ENCODE data around the gene SEZ6L2. TPM values are rescaled to one million over a fixed set of nuclear protein-coding genes. Genes with fewer than 3 reads are reported as not detected.

SEZ6L2 gene
- total and polyA plus RNA-seq, 2 of the 13 experiments (the other 11 are each of a cell fraction or from before 2014, with no cell fraction given), result 14.9 to 16.9 TPM

GRCh38 chr16:29862884-29863668 is 36.3 kb downstream of the SEZ6L2 start, which contains the start of gene CDIPT (continued):
- no peak for TF ChIP-seq ZFP41 (CRISPR knock-in tag; IDR thresholded peaks at IDR 0.05; ENCODE audit: borderline replicate concordance)
- TF ChIP-seq, protein P1, sequence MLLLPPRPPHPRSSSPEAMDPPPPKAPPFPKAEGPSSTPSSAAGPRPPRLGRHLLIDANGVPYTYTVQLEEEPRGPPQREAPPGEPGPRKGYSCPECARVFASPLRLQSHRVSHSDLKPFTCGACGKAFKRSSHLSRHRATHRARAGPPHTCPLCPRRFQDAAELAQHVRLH (CRISPR knock-in tag; IDR thresholded peaks at IDR 0.05; ENCODE audit: borderline replicate concordance, low read depth), result peak; percentile 80
- TF ChIP-seq, protein P2, sequence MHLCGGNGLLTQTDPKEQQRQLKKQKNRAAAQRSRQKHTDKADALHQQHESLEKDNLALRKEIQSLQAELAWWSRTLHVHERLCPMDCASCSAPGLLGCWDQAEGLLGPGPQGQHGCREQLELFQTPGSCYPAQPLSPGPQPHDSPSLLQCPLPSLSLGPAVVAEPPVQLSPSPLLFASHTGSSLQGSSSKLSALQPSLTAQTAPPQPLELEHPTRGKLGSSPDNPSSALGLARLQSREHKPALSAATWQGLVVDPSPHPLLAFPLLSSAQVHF (CRISPR knock-in tag; IDR thresholded peaks at IDR 0.05), result no peak
- TF ChIP-seq REPIN1 (CRISPR knock-in tag; IDR thresholded peaks at IDR 0.05; ENCODE audit: borderline replicate concordance, low read depth), result peak; percentile 77
- no peak for TF ChIP-seq ADNP (CRISPR knock-in tag; IDR thresholded peaks at IDR 0.05)
- TF ChIP-seq, protein P3, sequence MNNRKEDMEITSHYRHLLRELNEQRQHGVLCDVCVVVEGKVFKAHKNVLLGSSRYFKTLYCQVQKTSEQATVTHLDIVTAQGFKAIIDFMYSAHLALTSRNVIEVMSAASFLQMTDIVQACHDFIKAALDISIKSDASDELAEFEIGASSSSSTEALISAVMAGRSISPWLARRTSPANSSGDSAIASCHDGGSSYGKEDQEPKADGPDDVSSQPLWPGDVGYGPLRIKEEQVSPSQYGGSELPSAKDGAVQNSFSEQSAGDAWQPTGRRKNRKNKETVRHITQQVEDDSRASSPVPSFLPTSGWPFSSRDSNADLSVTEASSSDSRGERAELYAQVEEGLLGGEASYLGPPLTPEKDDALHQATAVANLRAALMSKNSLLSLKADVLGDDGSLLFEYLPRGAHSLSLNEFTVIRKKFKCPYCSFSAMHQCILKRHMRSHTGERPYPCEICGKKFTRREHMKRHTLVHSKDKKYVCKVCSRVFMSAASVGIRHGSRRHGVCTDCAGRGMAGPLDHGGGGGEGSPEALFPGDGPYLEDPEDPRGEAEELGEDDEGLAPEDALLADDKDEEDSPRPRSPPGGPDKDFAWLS (CRISPR knock-in tag; IDR thresholded peaks at IDR 0.05; ENCODE audit: borderline replicate concordance), result no peak
- TF ChIP-seq DR1 (CRISPR knock-in tag; IDR thresholded peaks at IDR 0.05), result no peak
- no peak for TF ChIP-seq SRSF4 (IDR thresholded peaks at IDR 0.05; ENCODE audit: low read depth, low read length, poor library complexity, severe bottlenecking)
- TF ChIP-seq, protein P4, sequence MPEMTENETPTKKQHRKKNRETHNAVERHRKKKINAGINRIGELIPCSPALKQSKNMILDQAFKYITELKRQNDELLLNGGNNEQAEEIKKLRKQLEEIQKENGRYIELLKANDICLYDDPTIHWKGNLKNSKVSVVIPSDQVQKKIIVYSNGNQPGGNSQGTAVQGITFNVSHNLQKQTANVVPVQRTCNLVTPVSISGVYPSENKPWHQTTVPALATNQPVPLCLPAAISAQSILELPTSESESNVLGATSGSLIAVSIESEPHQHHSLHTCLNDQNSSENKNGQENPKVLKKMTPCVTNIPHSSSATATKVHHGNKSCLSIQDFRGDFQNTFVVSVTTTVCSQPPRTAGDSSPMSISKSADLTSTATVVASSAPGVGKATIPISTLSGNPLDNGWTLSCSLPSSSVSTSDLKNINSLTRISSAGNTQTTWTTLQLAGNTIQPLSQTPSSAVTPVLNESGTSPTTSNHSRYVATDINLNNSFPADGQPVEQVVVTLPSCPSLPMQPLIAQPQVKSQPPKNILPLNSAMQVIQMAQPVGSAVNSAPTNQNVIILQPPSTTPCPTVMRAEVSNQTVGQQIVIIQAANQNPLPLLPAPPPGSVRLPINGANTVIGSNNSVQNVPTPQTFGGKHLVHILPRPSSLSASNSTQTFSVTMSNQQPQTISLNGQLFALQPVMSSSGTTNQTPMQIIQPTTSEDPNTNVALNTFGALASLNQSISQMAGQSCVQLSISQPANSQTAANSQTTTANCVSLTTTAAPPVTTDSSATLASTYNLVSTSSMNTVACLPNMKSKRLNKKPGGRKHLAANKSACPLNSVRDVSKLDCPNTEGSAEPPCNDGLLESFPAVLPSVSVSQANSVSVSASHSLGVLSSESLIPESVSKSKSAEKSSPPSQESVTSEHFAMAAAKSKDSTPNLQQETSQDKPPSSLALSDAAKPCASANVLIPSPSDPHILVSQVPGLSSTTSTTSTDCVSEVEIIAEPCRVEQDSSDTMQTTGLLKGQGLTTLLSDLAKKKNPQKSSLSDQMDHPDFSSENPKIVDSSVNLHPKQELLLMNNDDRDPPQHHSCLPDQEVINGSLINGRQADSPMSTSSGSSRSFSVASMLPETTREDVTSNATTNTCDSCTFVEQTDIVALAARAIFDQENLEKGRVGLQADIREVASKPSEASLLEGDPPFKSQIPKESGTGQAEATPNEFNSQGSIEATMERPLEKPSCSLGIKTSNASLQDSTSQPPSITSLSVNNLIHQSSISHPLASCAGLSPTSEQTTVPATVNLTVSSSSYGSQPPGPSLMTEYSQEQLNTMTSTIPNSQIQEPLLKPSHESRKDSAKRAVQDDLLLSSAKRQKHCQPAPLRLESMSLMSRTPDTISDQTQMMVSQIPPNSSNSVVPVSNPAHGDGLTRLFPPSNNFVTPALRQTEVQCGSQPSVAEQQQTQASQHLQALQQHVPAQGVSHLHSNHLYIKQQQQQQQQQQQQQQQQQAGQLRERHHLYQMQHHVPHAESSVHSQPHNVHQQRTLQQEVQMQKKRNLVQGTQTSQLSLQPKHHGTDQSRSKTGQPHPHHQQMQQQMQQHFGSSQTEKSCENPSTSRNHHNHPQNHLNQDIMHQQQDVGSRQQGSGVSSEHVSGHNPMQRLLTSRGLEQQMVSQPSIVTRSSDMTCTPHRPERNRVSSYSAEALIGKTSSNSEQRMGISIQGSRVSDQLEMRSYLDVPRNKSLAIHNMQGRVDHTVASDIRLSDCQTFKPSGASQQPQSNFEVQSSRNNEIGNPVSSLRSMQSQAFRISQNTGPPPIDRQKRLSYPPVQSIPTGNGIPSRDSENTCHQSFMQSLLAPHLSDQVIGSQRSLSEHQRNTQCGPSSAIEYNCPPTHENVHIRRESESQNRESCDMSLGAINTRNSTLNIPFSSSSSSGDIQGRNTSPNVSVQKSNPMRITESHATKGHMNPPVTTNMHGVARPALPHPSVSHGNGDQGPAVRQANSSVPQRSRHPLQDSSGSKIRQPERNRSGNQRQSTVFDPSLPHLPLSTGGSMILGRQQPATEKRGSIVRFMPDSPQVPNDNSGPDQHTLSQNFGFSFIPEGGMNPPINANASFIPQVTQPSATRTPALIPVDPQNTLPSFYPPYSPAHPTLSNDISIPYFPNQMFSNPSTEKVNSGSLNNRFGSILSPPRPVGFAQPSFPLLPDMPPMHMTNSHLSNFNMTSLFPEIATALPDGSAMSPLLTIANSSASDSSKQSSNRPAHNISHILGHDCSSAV (CRISPR knock-in tag; IDR thresholded peaks at IDR 0.05; ENCODE audit: borderline replicate concordance), result no peak
- TF ChIP-seq, protein P5, sequence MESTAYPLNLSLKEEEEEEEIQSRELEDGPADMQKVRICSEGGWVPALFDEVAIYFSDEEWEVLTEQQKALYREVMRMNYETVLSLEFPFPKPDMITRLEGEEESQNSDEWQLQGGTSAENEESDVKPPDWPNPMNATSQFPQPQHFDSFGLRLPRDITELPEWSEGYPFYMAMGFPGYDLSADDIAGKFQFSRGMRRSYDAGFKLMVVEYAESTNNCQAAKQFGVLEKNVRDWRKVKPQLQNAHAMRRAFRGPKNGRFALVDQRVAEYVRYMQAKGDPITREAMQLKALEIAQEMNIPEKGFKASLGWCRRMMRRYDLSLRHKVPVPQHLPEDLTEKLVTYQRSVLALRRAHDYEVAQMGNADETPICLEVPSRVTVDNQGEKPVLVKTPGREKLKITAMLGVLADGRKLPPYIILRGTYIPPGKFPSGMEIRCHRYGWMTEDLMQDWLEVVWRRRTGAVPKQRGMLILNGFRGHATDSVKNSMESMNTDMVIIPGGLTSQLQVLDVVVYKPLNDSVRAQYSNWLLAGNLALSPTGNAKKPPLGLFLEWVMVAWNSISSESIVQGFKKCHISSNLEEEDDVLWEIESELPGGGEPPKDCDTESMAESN (CRISPR knock-in tag; conservative IDR thresholded peaks at IDR 0.05), result peak; percentile 70; the same call in 1 of the 2 replicates
- TF ChIP-seq MBNL3 (CRISPR knock-in tag; conservative IDR thresholded peaks at IDR 0.05), result no peak
- 0 out of 2 replicates have a peak, but pooled peaks have one; percentile 22 for TF ChIP-seq RBAK (CRISPR knock-in tag; IDR thresholded peaks at IDR 0.05)

Measured in HepG2 (cell line).